ENCODE data around the gene CCDC3.

CCDC3 gene

GRCh38 chr10:12960941-12961340 lies 40.6 kb downstream of the CCDC3 start:
- no peak for DNase-seq

- no peak for DNase-seq
These were observed 41.1 kb downstream of the CCDC3 start for GRCh38 chr10:12960334-12960898.

- no peak for DNase-seq
These were observed 42.9 kb downstream of the CCDC3 start for GRCh38 chr10:12958546-12959110.

- no peak for DNase-seq
These were observed 44.4 kb downstream of the CCDC3 start for GRCh38 chr10:12957081-12957480.

- no peak for DNase-seq
These were observed 46.6 kb downstream of the CCDC3 start for GRCh38 chr10:12954866-12955265.

- DNase-seq = no peak
These were observed 50.9 kb downstream of the CCDC3 start for GRCh38 chr10:12950583-12951128.

- no peak for DNase-seq
These were observed 52.3 kb downstream of the CCDC3 start for GRCh38 chr10:12949248-12949647.

GRCh38 chr10:12947741-12948140 lies 53.8 kb downstream of the CCDC3 start:
- no peak for DNase-seq

GRCh38 chr10:12946372-12946771 lies 55.1 kb downstream of the CCDC3 start:
- DNase-seq = no peak

- DNase-seq = no peak
These were observed 55.7 kb downstream of the CCDC3 start for GRCh38 chr10:12945690-12946359.

- DNase-seq = no peak
These were observed 56.6 kb downstream of the CCDC3 start for GRCh38 chr10:12944931-12945330.

GRCh38 chr10:12943425-12943824 lies 58.1 kb downstream of the CCDC3 start:
- DNase-seq = no peak

GRCh38 chr10:12941966-12942365 lies 59.5 kb downstream of the CCDC3 start:
- no peak for DNase-seq

- no peak for DNase-seq
These were observed 60.7 kb downstream of the CCDC3 start for GRCh38 chr10:12940791-12941190.

GRCh38 chr10:12938271-12938670 lies 63.2 kb downstream of the CCDC3 start:
- no peak for DNase-seq

GRCh38 chr10:12937527-12937926 lies 64.0 kb downstream of the CCDC3 start:
- no peak for DNase-seq

GRCh38 chr10:12934777-12935176 lies 66.7 kb downstream of the CCDC3 start:
- no peak for DNase-seq

GRCh38 chr10:12929381-12929780 lies 72.1 kb downstream of the CCDC3 start:
- DNase-seq = no peak

GRCh38 chr10:12928571-12928970 lies 72.9 kb downstream of the CCDC3 start:
- DNase-seq = no peak

- DNase-seq = no peak
These were observed 73.6 kb downstream of the CCDC3 start for GRCh38 chr10:12927896-12928295.

GRCh38 chr10:12925845-12926244 lies 75.7 kb downstream of the CCDC3 start:
- DNase-seq = no peak

- no peak for DNase-seq
These were observed 76.6 kb downstream of the CCDC3 start for GRCh38 chr10:12924911-12925310.

GRCh38 chr10:12922117-12922900 lies 79.2 kb downstream of the CCDC3 start:
- DNase-seq = no peak

GRCh38 chr10:12921163-12921562 lies 80.3 kb downstream of the CCDC3 start:
- no peak for DNase-seq
